Ramos (cell line): Measurements from ENCODE around the gene DHRS7B.
"Not testable (repeated sequence)": the region's sequence is repeated elsewhere in the genome, so short reads cannot be mapped to it uniquely, and the experiment has no call there.

ENCODE experiments used
- in situ Hi-C: fragments of 300-500 bp; cut with MboI; formaldehyde crosslinking; loops from one replicate; pipeline ENCODE4 v1.14.3; 2022; ENCODE audit warnings: low sequenced_read_pairs; ENCODE audit not compliant: unreplicated experiment

DHRS7B gene

DNA sequence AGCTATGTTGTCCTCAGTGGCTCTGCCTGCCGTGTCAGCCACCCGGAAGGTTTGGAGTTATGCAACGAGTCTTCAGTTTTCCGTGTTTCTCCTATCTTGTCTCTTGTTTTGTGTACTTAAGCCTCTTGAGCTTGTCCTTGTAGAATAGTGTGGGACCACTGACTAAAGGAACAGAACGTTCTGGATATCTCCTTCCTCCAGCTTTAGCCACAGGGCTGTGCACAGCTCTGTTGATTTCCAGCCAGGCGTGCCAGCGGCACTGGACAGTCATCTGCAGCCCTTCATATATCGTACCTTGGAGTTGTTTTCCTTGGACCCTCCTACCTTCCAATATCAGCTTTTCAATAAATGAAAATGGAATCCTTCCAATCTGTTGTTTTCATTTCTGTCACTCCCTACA lies 47.4 kb downstream of the DHRS7B start:
- in situ Hi-C loops: no loop called here

DNA sequence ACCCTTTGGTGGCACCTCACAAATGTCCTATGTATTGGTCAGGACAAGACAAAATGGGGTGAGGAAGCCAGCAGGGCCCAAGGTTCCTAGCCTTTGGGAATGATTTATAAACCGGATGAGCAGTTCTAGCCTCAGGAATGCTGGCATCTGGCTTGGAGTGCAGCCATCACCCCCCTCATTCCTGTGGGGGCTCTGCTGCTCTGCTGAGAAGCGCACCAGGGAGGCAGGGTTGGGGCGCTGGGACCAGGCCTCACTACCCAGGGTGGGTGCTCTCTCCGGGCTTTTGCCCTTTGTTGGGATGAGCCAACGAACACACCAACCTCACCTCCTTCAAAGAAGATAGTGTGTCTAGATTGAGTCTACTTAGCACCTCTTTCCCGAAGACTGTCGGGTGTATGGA lies 47.9 kb downstream of the DHRS7B start:
- in situ Hi-C loops: no loop called here

DNA sequence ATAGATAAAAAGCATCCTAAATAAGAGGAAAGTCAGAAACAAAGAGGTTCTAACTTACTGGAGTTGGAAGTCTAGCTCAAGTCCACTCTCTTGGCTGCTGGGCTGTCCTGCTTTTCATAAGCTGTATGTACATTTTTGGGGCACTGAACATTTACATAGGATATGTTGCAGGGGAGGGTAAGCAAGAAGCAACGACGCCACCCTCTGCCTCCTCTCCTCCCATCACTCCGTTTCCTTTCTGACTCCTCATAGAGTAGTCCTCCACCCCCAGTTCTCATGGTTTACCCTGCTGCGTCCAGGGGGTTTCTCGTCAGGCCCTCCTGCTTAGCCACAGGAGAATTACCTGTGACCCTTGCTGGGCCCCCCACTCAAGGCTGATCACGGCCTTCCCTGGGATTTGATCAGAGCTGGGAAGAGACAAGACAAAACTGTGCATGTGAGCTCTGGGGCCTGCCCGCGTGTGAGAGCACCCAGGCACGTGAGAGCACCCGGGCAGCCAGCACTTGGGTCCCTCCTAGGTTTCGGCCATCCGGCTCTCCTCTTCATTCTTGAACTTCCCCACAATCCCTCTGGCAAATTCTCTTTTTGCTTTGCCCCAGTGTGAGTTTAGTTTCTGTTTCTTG lies 50.1 kb downstream of the DHRS7B start:
- in situ Hi-C loops: no loop called here

DNA sequence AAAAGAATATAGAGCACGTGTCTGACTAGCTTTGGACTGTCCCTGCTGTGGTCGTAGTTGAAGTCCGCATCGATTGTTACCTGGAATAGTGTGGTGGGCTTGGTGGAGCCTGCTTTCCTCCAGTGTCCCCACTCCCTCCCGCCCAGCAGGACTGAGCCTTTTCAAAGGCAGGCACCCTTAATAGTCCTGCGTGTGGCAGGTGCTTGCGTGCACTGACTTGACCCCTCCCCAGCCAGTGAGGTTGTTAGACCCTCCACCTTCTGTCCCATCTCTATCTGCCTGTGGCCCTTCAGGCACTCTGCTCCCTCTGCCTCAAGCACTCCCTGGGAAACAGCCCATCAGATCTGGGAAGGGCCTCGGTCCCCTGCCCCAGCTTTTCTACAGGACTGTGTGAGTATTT lies 50.6 kb downstream of the DHRS7B start:
- in situ Hi-C loops: no loop called here

DNA sequence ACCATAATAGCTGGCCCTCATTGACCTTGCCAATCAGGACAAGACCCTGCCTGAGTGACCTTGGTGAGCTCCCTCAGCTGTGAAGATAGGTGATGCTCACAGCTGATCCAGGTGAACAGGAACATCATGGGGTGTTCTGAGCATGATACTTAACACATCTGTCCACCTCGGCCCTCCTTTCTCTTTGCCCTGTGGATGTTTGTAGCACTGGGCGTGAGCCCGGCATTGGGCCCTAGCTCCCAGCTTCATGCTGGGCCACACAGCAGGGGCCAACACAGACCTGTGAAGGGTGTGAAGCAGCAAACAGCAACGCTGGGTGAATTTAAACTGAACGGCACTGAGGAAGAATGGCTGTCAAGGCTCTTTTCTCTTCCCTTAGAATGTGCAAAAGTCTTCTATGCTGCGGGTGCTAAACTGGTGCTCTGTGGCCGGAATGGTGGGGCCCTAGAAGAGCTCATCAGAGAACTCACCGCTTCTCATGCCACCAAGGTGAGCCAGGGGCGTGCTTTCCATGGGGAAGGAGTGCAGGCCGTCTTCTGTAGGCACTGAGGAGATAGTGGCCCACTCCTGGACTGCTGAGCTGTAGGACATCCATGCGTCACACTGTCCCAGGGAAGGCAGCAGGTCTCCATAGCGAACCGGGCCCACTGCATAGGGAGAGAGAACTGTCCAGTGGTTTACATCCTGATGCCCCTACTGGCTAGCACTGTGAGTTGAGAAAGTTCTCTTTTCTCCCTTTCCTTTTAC lies 51.3 kb downstream of the DHRS7B start:
- in situ Hi-C loops: no loop called here

DNA sequence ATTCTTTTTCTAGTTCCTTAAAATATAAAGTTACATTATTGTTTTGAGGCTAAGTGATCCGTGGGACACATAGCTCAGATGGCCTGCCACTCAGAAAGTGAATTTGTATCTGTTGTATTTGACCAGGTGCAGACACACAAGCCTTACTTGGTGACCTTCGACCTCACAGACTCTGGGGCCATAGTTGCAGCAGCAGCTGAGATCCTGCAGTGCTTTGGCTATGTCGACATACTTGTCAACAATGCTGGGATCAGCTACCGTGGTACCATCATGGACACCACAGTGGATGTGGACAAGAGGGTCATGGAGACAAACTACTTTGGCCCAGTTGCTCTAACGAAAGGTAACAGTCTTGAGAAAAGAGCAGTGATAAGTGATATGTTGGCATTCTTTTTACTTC lies 56.7 kb downstream of the DHRS7B start:
- in situ Hi-C loops: no loop called here

DNA sequence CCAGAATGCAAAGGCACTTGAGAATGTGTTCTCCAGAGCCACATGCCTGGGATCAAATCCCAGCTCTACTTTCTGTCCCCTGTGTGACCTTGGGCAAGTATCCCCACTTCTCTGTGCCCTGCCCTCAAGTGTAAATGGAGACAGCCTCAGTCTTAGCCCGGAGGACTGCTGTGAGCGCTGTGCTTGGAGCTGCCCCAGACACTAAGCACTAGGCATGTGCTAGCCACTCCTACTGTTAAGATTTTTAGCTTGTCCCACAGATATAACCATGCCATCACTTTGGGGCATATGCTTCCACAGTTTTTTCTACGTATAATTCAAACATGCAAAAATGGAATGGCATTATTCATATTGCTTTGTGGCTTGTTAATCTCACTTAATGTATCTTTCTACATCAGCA lies 57.8 kb downstream of the DHRS7B start:
- in situ Hi-C loops: no loop called here

DNA sequence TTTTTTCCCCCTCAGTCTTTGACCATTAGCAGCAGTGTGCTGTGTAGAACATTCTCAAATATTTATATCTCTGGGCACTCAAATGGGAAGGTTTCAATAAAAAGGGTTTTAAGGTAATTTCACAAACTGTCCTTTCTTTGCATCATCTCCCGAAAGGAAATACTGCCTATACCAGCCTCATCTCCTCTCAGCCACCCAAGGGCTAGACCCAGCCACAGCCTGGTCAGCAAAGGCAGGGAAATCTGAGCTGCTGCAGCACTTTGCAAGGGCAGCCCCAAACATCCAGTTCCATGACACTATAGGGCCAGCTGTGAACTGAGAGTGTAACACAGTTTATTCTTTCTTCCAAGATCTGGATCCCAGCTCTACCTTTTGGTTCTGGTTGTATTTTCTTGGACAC lies 58.3 kb downstream of the DHRS7B start:
- in situ Hi-C loops: no loop called here

DNA sequence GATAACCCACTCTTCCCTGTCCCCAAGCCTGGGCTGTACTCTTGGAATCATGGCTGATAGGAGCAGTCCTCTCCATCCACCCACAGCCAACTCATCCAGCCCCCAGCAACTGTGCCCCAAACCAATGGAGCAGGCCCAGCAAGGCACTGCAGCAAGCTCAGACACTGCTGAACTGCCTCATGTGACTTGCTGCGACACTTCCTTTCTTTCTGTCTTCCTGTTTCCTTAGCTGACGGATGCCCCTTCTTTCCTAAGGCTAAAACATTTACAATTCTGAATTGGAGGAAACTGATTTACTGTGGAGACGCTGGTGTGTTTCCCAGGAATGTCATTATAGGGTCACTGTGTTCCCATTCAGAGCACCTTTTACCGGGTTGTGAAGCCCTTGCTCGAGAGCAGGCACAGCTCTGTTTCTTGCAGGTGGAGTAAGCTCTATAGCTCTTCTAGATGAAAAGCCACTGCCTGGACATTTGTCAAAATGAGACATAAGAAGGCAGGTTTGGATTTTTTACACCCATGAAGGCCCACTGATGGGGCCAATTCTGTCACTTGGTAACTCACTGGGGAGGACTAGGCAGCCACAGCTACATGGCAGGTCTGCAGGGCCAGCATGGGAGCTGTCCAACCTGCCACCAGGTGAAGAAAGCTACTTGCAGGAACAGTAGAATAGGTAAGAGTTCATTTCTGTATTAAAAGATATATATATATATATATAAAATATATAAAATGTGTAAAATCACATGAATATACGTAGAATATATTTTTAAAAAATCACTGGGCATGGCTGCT lies 59.8 kb downstream of the DHRS7B start:
- in situ Hi-C loops: no loop called here

DNA sequence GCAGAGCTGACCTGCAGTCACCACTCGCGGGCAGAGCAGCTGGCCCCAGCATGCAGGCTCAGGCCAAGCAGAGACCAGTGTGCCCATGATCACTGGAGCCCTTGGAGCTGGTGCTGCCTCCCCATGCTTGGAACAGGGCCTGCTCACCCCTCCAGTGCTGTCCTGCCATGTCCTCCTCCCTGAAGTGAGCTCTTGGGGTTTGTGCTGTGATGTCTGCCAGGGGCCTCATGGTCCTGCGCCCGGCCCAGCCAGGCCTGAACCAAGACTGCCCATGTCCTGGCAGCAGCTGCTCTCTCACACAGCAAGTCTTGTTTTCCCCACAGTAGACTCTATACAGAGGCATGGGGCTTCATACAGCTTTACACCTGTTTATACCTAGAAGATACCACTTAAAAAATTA lies 62.6 kb downstream of the DHRS7B start:
- in situ Hi-C loops: no loop called here

DNA sequence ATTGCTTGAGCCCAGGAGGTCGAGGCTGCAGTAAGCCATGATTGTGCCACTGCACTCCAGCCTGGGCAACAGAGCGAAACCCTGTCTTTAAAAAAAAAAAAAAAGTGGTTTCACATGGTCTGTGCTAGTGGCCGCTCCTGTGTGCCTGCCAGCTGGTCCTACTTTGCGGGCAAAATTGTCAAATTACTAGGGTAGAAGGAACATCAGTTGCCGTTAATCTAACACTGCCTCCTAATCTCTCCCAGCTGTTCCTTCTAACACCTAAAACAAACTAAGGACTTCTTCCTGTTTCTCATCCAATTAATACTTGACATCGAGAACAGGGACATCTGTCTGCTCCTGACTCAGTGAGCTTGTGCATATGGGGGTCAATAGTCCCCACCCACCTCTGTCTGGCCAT lies 63.3 kb downstream of the DHRS7B start:
- in situ Hi-C loops: no loop called here

DNA sequence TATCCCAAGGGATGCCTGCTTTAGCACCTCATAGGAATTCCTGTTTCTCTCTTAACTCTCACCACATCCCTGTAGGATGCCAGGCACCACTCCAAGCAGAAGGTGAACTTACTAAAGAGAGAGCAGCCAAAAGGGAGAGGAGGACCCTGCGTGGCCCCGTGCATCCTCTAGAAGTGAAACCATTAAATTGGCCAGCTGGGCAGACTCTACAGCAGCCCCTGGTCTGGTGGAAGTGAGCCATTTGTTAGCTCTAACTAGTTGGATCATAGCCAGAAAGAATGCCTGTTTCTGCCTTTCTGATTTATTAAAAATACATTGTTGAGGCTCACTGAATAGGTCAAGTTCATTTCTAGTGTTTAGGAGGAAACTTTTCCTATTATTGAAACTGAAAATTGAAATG lies 64.9 kb downstream of the DHRS7B start:
- in situ Hi-C loops: no loop called here

DNA sequence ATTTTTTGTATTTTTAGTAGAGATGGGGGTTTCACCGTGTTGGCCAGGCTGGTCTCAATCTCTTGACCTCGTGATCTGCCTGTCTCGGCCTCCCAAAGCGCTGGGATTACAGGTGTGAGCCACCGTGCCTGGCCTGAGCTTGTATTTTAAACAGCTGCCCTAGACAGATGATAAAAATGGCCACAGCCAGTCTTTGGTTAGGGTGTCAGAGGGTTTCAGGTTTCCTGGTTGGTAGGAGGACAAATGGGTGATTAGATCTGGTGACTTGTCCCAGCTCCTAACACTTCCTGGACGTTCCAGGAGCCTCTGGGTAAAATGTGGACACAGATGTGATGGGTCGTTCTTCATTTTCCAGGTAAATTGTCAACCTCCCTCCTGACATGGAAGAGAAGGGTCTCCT lies 65.7 kb downstream of the DHRS7B start:
- in situ Hi-C loops: not testable (repeated sequence)

DNA sequence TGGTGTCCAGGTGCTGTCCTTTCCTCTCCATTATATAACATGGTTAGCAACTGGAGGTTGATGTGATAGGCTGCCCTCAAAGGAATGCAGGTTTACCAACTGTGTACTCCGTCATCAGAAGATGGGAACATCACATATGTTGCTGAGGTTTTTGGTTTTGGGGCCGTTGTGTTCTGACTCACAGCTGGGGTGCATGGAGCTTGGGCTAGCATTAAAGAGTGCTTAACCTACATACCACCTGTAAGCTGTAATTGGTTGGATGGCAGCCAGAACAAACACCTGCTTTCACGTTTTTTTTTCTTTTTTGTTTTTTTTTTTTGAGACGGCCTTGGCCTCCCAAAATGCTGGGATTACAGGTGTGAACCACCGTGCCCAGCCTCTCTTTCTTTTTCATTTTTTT lies 66.3 kb downstream of the DHRS7B start:
- in situ Hi-C loops: no loop called here

DNA sequence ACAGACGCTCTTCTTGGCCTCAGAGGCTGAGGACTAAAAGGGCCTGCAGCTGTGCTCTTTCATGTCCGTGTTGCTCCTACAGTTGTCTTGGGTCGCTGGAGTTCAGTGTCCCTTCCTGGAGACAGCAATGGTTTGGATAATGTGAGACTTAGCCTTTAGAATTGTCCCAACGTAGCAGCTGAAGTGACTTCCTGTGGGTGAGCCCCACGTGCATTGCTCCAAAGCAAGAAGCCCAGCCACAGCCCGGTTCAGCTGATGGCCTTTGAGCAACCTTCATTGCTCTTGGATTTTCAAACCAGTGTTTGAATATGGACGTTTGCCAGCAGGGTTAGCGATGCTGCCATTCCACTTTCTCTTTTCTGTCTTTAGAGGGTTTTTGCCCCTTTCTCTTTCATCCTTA lies 67.5 kb downstream of the DHRS7B start:
- in situ Hi-C loops: no loop called here

DNA sequence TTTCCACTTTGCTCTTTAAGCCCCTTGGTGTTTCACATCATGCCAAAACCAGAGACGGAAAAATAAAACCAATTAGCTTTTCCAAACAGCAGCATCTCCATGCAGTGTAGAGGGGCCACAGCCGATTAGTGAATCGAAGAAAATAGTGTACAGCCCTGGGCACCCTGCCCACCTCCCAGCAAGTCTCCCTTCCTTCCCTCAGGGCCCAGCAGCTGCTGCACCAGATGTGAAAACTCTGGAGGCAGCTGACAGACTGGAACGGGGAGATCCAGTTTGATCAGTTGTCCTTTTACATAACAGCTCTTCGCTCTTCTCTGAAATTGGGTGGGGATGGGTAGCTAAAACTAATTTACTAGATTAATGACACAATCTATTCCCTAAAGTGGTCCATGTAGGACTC lies 67.9 kb downstream of the DHRS7B start:
- in situ Hi-C loops: no loop called here

DNA sequence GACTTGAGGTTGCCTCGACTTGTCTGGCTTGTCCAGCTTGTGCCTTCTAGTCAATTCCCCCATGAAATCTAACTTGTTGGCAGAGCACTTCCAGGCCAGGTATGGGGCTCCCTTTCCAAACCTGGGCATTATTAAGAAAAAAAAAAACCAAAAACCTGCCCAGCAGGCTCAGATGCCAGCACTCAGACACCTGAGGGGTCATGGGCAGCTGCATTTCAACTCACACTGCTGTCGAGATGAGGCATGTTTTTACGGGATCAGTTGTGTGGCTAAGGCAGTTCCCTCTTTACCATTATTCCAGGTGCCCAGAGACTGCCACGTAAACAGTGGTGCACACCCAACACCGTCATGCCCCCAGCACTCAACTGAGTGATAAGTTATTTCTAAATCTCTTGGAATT lies 69.4 kb downstream of the DHRS7B start:
- in situ Hi-C loops: no loop called here

DNA sequence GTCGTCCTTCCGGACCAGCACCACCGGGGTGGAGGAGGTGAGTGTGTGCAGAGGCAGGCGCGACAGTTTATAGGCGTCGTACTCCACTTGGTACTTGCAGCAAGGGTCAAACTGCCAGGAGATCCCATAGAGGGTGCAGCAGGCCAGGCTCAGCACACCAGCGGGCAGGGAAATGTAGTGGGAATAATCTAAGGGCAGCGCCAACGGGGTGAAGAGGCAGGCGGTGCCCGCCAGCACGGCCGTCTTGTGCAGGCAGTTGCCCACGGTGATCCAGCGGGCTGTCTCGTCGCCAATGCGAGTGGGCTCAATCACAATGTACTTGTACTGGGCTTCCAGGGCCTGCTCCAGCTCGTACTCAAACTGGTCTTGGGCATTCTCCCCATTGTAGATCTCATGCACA lies 71.6 kb downstream of the DHRS7B start:
- in situ Hi-C loops: no loop called here

DNA sequence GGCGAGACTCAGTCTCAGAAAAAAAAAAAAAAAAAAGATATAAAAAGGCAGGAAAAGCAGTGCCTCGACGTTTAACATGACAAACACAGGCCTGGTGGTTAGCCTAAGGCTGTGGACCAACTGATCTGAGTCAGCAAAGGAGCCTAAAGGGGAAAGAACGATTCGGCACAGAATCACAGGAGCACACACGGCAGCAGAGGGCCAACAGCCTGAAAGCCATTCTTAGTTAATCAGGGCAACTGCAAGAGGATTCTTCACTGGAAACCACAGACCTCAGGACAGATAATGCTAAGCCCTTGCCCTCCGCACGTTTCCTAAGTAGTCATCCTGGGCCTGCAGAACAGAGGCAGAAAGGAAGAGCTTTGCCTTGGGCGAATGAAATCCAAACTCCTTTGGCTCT lies 72.5 kb downstream of the DHRS7B start:
- in situ Hi-C loops: no loop called here

DNA sequence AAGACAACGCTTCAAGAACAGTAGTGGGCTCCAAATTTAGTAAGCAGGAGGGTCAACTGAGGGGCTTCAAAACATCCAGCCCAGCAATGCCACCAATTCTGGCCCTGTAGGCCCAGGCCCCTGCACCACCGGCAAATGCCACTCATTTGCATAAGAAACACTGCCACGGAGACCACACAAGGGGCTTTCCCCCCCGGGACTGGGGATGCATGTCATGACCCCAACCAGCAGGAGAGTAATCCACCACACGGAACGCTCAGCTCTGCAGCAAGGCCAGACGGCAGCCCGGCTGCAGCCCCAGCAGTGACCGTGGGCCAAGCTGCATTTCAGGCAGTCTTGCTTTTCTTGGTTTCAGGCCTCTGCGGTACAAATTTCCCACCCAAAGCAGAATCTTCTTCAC lies 73.1 kb downstream of the DHRS7B start:
- in situ Hi-C loops: no loop called here

DNA sequence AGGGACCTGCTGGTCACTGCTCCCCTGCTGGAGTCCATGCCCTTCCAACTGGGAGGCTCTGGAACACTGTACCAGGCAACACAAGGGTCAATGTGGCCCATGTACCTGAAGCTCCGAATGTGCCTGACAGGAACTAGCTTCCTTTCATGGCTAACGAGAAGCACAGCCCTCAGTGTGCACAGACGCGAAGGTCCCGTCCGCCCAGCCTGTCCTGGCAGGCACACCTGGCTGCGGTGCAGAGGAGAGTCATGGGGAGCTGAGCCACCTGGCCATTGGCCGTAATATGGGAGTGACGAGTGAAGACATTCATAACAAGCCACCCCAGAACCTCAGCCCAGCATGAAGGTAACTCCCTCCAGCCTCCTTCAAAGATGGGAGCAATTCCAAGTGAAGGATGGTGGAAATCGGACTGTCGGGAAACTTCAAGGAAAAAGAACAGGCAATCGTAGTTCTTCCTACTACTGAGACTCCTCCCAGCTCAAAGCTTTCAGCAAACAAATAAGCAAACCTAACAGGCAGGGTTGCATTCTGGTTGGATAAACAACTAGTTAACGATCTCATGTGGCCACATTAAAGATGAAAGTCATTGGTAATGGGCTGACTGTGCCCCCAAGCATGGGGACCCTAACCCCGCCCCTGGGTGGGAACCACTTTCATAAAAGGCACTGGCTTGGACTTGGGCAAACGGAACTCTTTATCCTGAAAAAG lies 74.0 kb downstream of the DHRS7B start:
- in situ Hi-C loops: no loop called here
